Measurements from ENCODE around the gene OR7A10.

OR7A10 gene

GRCh38 chr19:14848822-14849221, at the start of gene OR7A10:
TSS of gene OR7A10 (minus strand) at chr19:14848922. CDS start at chr19:14841877, 7,045 bp downstream.
- DNase-seq (ENCODE audit: low spot score) = no peak

GRCh38 chr19:14890643-14891379, 42.1 kb upstream of the OR7A10 start:
- peak; percentile 45 for DNase-seq (ENCODE audit: low spot score)

- DNase-seq (ENCODE audit: low spot score) = no peak
Measured at GRCh38 chr19:14889994-14890642, 41.4 kb upstream of the OR7A10 start.

GRCh38 chr19:14886032-14886431, 37.3 kb upstream of the OR7A10 start, which contains the start of gene OR7A17:
TSS of gene OR7A17 (minus strand) at chr19:14886132. CDS start at chr19:14881355, 4,777 bp downstream.
- DNase-seq (ENCODE audit: low spot score) = no peak

- peak; percentile 10 for DNase-seq (ENCODE audit: low spot score)
Measured at GRCh38 chr19:14871619-14872230, 23.0 kb upstream of the OR7A10 start.

DNA sequence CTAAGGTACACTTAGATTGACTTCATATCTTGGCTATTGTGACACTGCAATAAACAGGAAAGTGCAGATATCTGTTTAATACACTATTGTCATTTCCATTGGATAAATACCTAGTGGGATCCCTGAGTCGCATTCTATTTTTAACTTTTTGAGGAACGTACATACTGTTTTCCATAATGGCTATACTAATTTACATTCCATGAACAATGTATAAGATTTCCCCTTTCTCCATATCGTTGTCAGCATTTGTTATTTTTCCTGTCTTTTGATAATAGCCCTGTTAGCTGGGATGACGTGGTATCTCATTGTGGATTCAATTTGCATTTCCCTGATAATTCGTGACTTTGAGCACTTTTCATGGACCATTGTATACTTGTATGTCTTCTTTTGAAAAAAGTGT, 19.8 kb upstream of the OR7A10 start:
- no peak for DNase-seq (ENCODE audit: low spot score)

DNA sequence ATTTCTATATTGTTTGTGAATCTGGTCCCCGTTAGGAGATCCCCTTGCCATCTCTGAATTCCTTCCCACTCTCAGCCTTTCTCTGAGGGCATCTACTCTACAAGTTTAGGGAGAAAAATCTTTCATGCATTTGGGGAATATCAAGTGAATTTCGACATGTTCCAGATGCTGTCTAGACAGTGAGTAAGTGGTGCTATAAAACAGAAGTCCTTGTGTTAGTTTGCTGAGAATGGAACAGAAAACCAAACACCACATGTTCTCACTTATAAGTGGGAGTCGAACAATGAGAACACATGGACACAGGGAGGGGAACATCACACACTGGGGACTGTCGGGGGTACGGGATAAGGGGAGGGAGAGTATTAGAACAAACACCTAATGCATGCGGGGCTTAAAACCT, 5.1 kb downstream of the OR7A10 start:
- DNase-seq (ENCODE audit: low spot score) = peak; percentile 6

GRCh38 chr19:14843169-14843568, 5.6 kb downstream of the OR7A10 start:
- DNase-seq (ENCODE audit: low spot score) = no peak

DNA sequence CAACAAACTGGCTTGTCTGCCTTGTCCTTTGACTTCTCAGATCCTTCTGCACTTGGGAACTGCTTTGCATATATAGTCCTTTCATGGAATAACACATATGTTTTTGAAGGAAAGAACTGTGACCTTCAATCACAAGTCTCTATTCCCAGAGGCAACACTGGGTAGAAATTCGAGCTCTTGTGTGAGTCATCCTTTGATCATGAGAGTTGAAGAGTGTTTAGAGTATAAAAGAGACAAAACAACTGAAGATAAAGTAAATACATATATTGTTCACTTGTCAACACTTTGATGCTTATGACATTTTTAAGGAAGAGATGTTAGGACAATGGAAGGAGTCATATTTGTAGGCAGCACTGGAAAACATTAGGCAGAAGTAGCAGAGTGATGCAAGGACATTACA, 8.5 kb downstream of the OR7A10 start:
- DNase-seq (ENCODE audit: low spot score) = no peak

GRCh38 chr19:14837391-14837790, 11.3 kb downstream of the OR7A10 start:
- no peak for DNase-seq (ENCODE audit: low spot score)

- DNase-seq (ENCODE audit: low spot score) = peak; percentile 31
Measured at GRCh38 chr19:14835011-14835410, 13.7 kb downstream of the OR7A10 start, which contains the start of the genes OR7A5 and OR7C1. TSS of gene OR7A5 (minus strand) at chr19:14835185. CDS start at chr19:14828241, 6,944 bp downstream. TSS of gene OR7C1 (minus strand) at chr19:14835185. CDS start at chr19:14800136, 35,049 bp downstream.

DNA sequence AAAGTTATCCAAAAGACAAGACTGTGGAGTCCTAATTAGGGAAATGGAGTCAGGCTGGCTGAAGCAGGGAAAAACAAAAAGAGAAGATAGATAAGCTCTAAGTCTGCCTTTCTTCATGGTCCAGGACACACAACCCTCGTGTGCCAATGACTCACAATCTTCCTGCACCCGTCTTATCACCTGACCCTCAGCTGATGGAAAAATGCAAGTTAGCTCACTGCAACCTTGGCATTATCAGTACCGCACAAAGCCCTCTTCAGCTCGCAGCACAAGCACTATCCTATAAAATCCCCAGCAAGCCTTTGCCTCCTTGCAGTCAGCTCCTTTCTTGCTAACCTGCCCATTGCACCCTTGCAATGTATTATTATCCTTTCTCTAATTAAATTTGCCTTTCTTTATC, 18.0 kb downstream of the OR7A10 start:
- no peak for DNase-seq (ENCODE audit: low spot score)

DNA sequence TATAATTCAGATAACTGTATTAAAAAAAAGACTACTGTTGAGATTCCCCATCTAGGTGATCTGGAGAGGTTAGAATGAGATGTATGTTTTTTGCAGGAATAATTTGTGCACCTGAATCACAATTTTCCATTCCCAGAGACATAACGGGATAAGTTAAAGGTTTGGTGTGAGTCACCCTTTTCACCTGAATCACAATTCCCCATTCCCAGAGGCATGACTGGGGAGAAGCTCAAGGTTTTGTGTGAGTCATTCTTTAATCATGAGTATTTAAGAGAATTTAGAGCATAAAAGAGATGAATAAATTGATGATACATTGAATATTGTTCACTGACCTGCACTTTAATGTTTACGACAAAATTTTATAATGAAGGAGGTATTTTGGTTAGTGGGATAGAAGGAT, 22.7 kb downstream of the OR7A10 start:
- DNase-seq (ENCODE audit: low spot score) = no peak

GRCh38 chr19:14821937-14822336, 26.8 kb downstream of the OR7A10 start:
- no peak for DNase-seq (ENCODE audit: low spot score)

DNA sequence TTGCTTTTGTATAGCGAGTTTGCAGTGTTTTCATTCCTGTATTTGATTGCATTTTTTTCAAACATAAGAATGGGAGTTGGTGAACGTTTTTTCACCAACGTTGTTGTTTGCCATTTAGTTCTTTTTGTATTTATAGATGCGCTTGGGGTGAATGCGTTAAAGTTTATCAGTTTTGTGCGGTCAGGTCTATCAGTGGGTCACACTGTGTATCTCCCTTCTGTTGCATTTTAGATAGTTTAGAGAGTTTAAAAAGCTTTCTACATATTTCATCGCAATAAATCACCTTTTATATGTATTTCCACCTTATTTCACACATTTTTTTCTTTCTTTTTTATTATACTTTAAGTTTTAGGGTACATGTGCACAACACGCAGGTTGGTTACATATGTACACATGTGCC, 30.1 kb downstream of the OR7A10 start:
- no peak for DNase-seq (ENCODE audit: low spot score)

DNA sequence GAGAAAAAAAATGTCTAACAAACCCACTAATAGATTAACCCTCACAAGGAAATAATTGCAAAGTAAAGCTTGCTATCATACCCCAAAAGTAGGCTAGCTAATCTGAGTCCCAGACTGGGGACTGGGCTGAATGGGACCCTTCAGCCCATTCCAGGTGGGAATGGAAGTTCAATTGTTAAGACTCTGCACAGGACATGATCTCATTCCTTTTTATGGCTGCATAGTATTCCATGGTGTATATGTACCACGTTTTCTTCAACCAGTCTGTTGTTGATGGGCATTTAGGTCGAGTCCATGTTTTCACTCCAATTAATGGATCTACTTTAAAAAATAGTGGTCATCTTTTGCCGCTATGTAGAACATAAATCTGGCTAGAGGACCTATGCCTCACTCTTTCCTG, 31.7 kb downstream of the OR7A10 start:
- no peak for DNase-seq (ENCODE audit: low spot score)

DNA sequence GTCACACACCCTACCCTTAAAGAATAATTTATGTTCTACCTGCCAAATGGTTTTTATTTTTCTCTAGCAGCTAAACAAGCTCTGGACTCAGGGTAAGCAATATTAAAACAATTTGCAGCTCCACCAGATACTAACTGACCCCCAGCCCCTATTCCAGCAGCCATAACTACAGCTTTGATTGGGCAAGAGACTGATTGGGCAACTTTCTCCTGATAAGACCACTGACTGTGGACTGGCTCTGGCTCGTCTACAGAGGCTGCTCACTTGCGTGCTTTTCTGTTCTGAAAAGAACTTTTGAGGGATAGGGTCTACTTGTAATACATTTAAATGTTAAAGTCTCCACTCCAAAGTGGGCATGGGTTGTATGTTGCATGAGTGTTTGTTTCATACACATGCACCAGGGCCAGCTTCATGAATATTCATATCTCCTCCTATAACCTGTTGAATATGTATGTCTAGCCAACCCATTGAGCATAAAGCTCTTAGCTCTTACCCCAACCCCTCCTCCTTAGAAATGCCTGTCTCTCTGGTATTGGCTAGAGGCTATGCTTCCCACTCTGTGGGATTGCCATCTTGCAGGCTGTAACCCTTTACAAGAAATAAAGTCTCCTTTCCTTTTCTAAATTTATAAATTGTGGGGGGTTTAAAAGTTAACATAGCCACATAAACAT, 33.6 kb downstream of the OR7A10 start:
- no peak for DNase-seq (ENCODE audit: low spot score)

DNA sequence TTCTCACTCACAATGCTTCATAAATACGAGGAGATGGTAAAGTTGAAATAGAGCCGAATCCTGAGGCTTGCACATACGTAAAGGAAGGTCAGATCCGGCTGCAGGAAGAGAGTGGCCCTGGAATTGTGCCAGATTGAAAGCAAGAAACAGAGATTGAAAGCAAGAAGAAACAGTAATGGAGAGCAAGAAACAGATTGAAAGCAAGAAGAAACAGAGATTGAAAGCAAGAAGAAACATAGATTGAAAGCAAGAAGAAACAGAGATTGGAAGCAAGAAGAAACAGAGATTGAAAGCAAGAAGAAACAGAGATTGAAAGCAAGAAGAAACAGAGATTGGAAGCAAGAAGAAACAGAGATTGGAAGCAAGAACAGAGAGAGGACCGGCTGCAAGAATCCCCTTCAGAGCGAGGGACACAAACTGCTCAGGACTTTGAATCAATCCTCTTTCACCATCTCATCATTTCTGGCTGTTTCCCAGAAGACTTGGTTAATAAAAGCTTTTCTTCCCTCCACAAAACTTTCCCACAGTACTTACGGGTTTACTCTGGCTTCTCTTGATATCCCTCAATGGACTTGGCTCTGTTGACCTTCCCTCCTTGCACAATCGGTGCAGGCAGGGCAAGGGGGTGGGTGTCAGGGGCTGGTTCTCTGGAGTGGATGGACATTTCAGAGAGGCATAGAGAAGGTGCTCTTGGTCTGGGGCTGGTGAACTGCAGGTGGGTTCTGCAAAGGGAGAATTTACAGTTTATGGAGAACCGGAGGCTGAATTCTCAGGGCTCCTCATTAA, 39.3 kb downstream of the OR7A10 start:
- DNase-seq (ENCODE audit: low spot score) = no peak

- DNase-seq (ENCODE audit: low spot score) = no peak
Measured at GRCh38 chr19:14804765-14805164, 44.0 kb downstream of the OR7A10 start.

GRCh38 chr19:14798760-14799159, 50.0 kb downstream of the OR7A10 start:
- no peak for DNase-seq (ENCODE audit: low spot score)

DNA sequence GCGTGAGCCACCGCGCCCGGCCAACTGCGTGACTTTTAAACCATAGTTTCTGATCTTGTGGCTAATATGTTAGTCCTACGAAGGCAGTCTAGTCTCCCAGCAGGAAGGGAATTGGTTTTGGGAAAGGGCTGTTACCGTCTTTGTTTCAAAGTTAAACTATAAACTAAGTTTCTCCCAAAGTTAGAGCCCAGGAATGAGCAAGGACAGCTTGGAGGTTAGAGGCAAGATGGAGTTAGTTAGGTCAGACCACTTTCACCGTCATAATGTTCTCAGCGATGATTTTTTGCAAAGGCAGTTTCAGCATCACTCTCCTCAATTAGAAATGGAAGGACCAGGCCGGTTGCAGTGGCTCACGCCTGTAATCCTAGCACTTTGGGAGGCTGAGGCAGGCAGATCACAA, 52.7 kb downstream of the OR7A10 start:
- DNase-seq (ENCODE audit: low spot score) = no peak
